ENCODE results near the gene BAIAP2L2. TPM values are rescaled to one million over a fixed set of nuclear protein-coding genes. Genes with fewer than 3 reads are reported as not detected.

The BAIAP2L2 gene
- total RNA-seq, 1 donor from 2014 or later = 0.54 TPM

DNA sequence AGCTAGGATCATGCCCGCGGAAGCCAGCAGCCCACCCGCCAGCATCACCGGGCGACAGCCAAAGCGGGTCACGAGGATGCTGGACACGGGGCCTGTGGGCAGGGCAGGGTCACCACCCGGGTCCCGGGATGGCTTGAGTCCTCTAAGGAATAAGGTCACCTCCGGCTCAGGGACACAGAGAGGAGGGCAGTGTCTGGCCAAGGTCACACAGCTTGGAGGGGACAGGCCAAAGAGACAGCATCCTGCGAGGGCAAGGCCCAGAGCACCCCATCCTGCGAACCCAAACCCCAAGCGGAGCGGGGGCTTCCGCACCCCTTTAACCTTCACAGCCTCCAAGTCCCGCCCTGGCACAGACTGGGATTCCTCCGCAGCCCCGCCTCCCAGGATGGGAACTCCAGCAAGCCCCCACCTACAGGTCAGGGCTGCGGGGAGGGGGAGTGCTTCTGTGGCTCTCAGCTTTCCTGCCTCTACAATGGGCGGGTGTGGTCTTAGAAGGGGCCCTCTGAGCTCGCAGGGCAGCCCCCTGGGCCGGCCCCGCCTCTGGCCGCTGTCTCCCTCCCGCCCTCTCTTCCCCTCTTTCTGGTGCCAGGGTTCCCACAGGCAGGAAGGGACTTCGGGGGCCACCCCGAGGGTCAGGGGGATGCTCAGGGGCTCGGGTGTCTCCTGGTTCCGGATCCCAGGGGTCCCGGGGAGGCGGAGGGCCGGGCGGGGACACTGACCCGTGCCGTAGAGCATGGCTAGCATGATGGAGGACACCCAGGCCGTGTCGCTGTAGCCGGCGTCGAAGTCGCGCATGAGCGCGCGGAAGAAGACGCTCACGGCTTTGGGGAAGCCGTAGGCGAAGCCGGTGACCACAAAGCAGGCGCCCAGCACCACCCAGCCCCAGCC is 28.3 kb downstream of the BAIAP2L2 start:
- Mint-ChIP-seq H3K27ac (ENCODE audit: unreplicated experiment) (no peak overlapping the region), H3K9me3 (ENCODE audit: unreplicated experiment) (peaks cover 2% of the 10 kb centered on the region), H3K4me3 (ENCODE audit: unreplicated experiment) (no peak overlapping the region), H3K36me3 (ENCODE audit: low read depth, unreplicated experiment) (peaks cover 6% of the 10 kb centered on the region), H3K27me3 (ENCODE audit: low read depth, unreplicated experiment) (peaks cover 13% of the 10 kb centered on the region), H3K4me1 (ENCODE audit: low read depth, unreplicated experiment) (no peaks in the 10 kb centered on the region)
- no peaks in the 10 kb centered on the region for H3K9me3 ChIP-seq (ENCODE audit: insufficient read depth, low read depth, low read length)
- no peaks in the 10 kb centered on the region for H3K36me3 ChIP-seq (ENCODE audit: insufficient read depth, low read length)
- H3K9ac ChIP-seq (ENCODE audit: low read length) = no peak overlapping the region
- H3K27ac ChIP-seq (ENCODE audit: low read depth, low read length) = no peak overlapping the region
- H3K79me2 ChIP-seq (ENCODE audit: insufficient read depth, low read length) = no peaks in the 10 kb centered on the region
- no peaks in the 10 kb centered on the region for H4K20me1 ChIP-seq (ENCODE audit: insufficient read depth, low read length)
- peaks cover 18% of the 10 kb centered on the region for H3K27me3 ChIP-seq (ENCODE audit: insufficient read depth, low read length)
- FAIRE-seq = no peak
- peaks cover 4% of the 10 kb centered on the region for H3K4me1 ChIP-seq (ENCODE audit: insufficient read depth, low read length)
- no peak overlapping the region for H3K4me3 ChIP-seq (ENCODE audit: insufficient read depth, low read depth, low read length)
- TF ChIP-seq CTCF (IDR thresholded peaks at IDR 0.05; ENCODE audit: insufficient read depth, low read depth, low read length) (no peak), EZH2 (IDR thresholded peaks at IDR 0.05; ENCODE audit: insufficient read depth, low read length) (peak; percentile 74)
- peak overlapping the region; percentile 83 for H3K4me2 ChIP-seq (ENCODE audit: low read length)
- no peak for DNase-seq (ENCODE audit: low read depth)
- H2AFZ ChIP-seq (ENCODE audit: low read depth, low read length) = no peak overlapping the region

- peak overlapping the region; percentile 91 for H2AFZ ChIP-seq (ENCODE audit: low read depth, low read length)
- H3K4me2 ChIP-seq (ENCODE audit: low read length) = peak overlapping the region; percentile 83
- H3K36me3 Mint-ChIP-seq (ENCODE audit: low read depth, unreplicated experiment) = peaks cover 7% of the 10 kb centered on the region
- H3K27ac ChIP-seq (ENCODE audit: low read depth, low read length) = no peak overlapping the region
- no peak overlapping the region for H3K9ac ChIP-seq (ENCODE audit: low read length)
- DNase-seq (ENCODE audit: low read depth) (no peak), FAIRE-seq (no peak)
- no peaks in the 10 kb centered on the region for H3K9me3 ChIP-seq (ENCODE audit: insufficient read depth, low read depth, low read length)
- peak overlapping the region; percentile 17 for H3K4me3 ChIP-seq (ENCODE audit: insufficient read depth, low read depth, low read length)
- peaks cover 4% of the 10 kb centered on the region for H3K4me1 ChIP-seq (ENCODE audit: insufficient read depth, low read length)
- peaks cover 2% of the 10 kb centered on the region for H3K9me3 Mint-ChIP-seq (ENCODE audit: unreplicated experiment)
- peaks cover 18% of the 10 kb centered on the region for H3K27me3 ChIP-seq (ENCODE audit: insufficient read depth, low read length)
- H3K27ac Mint-ChIP-seq (ENCODE audit: unreplicated experiment) = no peak overlapping the region
- no peaks in the 10 kb centered on the region for H4K20me1 ChIP-seq (ENCODE audit: insufficient read depth, low read length)
- no peaks in the 10 kb centered on the region for H3K79me2 ChIP-seq (ENCODE audit: insufficient read depth, low read length)
- H3K36me3 ChIP-seq (ENCODE audit: insufficient read depth, low read length) = no peaks in the 10 kb centered on the region
- H3K4me3 Mint-ChIP-seq (ENCODE audit: unreplicated experiment) = no peak overlapping the region
- H3K27me3 Mint-ChIP-seq (ENCODE audit: low read depth, unreplicated experiment) = peaks cover 15% of the 10 kb centered on the region
- TF ChIP-seq EZH2 (IDR thresholded peaks at IDR 0.05; ENCODE audit: insufficient read depth, low read length) (no peak), CTCF (IDR thresholded peaks at IDR 0.05; ENCODE audit: insufficient read depth, low read depth, low read length) (no peak)
- no peaks in the 10 kb centered on the region for H3K4me1 Mint-ChIP-seq (ENCODE audit: low read depth, unreplicated experiment)
Observed at GRCh38 chr22:38081636-38081940, 28.9 kb downstream of the BAIAP2L2 start.

All from astrocyte (in vitro differentiated cells and primary cell).